Measurements from ENCODE around the gene MGST2.

GRCh38 chr4:139719381-139720101, 53.9 kb downstream of the MGST2 start:
- TF ChIP-seq EZH2 (IDR thresholded peaks at IDR 0.05; ENCODE audit: low read length, unreplicated experiment), result no peak
- TF ChIP-seq, protein P1, sequence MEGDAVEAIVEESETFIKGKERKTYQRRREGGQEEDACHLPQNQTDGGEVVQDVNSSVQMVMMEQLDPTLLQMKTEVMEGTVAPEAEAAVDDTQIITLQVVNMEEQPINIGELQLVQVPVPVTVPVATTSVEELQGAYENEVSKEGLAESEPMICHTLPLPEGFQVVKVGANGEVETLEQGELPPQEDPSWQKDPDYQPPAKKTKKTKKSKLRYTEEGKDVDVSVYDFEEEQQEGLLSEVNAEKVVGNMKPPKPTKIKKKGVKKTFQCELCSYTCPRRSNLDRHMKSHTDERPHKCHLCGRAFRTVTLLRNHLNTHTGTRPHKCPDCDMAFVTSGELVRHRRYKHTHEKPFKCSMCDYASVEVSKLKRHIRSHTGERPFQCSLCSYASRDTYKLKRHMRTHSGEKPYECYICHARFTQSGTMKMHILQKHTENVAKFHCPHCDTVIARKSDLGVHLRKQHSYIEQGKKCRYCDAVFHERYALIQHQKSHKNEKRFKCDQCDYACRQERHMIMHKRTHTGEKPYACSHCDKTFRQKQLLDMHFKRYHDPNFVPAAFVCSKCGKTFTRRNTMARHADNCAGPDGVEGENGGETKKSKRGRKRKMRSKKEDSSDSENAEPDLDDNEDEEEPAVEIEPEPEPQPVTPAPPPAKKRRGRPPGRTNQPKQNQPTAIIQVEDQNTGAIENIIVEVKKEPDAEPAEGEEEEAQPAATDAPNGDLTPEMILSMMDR (conservative IDR thresholded peaks at IDR 0.05; ENCODE audit: low read depth, low read length), result no peak
